ENCODE results near the gene RTN1.

The RTN1 gene

DNA sequence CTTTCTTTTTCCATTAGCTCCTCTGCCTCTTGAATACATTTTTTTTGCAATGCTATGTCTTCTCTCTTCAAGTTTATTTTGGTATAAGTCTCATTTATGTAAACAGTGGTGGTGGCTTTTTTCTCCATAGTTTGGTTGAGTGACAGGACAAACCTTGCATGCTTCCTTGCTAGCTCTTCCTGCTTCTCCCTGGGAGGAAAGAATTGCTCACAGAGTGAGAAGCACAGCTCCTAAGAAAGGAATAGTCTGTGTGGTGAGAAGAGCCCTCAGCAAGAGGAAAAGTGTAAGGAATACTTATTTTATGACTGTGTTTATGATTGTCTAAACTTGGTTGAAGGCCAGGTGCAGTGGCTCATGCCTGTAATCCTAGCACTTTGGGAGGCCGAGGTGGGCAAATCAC is 305.5 kb downstream of the RTN1 start:
- TF ChIP-seq CTCF (IDR thresholded peaks at IDR 0.05; ENCODE audit: insufficient read depth, low read depth, low read length, missing control alignments) = no peak
- H3K4me3 ChIP-seq (ENCODE audit: low read length) = no peak overlapping the region

GRCh38 chr14:59564366-59564765 is 306.2 kb downstream of the RTN1 start:
- no peak for DNase-seq (ENCODE audit: low read depth)
- H3K4me3 ChIP-seq (ENCODE audit: low read length) = no peak overlapping the region
- no peak for TF ChIP-seq CTCF (IDR thresholded peaks at IDR 0.05; ENCODE audit: insufficient read depth, low read depth, low read length, missing control alignments)

More for the DNA sequence above, 305.5 kb downstream of the RTN1 start:
- no peak for DNase-seq (ENCODE audit: low read depth)

DNA sequence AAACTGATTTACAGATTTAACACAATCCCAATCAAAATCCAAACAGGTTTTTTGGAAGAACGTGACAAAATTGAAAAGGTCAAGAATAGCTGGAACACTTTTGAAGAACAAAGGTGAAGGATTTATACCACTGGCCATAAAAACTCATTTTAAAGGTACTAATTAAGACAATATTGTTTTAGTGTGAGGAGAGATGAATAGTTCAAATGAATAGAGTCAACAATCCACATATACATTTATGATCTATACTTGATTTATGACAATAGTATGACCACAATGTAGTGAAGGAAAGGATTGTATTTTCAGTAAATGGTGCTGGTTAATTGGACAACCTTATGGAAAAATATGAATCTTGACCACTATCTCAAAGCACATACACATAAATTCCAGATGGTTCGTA is 323.3 kb downstream of the RTN1 start:
- H3K4me3 ChIP-seq (ENCODE audit: low read length) = no peak overlapping the region
- TF ChIP-seq CTCF (IDR thresholded peaks at IDR 0.05; ENCODE audit: insufficient read depth, low read depth, low read length, missing control alignments) = no peak
- no peak for DNase-seq (ENCODE audit: low read depth)

Data from epithelial cell of esophagus (primary cell).